Parathyroid adenoma (tissue), 2 donors: ENCODE results near the gene PDE6B.

Source experiments
- H2AFZ ChIP-seq: fragments of 300-600 bp; sonication (generic); one replicate; pipeline ENCODE4 v1.7.0; 2017; ENCODE audit warnings: antibody characterized with exemption, mild to moderate bottlenecking
- H3K27ac ChIP-seq: fragments of 300-600 bp; sonication (generic); one replicate; pipeline ENCODE4 v1.7.0; 2017
- H3K27me3 ChIP-seq: fragments of 300-600 bp; sonication (generic); one replicate; pipeline ENCODE4 v1.7.0; 2017; ENCODE audit warnings: low read length; ENCODE audit not compliant: control insufficient read depth, insufficient read depth
- H3K36me3 ChIP-seq: fragments of 300-600 bp; sonication (generic); one replicate; pipeline ENCODE4 v1.7.0; 2017; ENCODE audit warnings: low read length; ENCODE audit not compliant: control insufficient read depth, insufficient read depth
- H3K4me1 ChIP-seq: fragments of 300-600 bp; sonication (generic); one replicate; pipeline ENCODE4 v1.7.0; 2017; ENCODE audit warnings: control low read depth
- H3K4me2 ChIP-seq: fragments of 300-600 bp; sonication (generic); one replicate; pipeline ENCODE4 v1.7.0; 2017; ENCODE audit warnings: low read length
- H3K4me3 ChIP-seq: fragments of 300-600 bp; sonication (generic); one replicate; pipeline ENCODE4 v1.7.0; 2017; ENCODE audit warnings: low read depth, low read length
- H3K79me2 ChIP-seq: fragments of 300-600 bp; sonication (generic); one replicate; pipeline ENCODE4 v1.7.0; 2017; ENCODE audit warnings: control low read depth
- H3K9ac ChIP-seq: fragments of 300-600 bp; sonication (generic); one replicate; pipeline ENCODE4 v1.7.0; 2017; ENCODE audit warnings: mild to moderate bottlenecking
- H3K9me3 ChIP-seq: fragments of 300-600 bp; sonication (generic); one replicate; pipeline ENCODE4 v1.7.0; 2017; ENCODE audit warnings: low read length; ENCODE audit not compliant: control insufficient read depth
- TF ChIP-seq, protein P1 (sequence below): fragments of 300-600 bp; sonication (generic); IDR thresholded peaks from one replicate; pipeline ENCODE4 v1.7.0; 2017; ENCODE audit warnings: antibody characterized with exemption, mild to moderate bottlenecking
- donor health status: primary hyperparathyroidism.

PDE6B gene

DNA sequence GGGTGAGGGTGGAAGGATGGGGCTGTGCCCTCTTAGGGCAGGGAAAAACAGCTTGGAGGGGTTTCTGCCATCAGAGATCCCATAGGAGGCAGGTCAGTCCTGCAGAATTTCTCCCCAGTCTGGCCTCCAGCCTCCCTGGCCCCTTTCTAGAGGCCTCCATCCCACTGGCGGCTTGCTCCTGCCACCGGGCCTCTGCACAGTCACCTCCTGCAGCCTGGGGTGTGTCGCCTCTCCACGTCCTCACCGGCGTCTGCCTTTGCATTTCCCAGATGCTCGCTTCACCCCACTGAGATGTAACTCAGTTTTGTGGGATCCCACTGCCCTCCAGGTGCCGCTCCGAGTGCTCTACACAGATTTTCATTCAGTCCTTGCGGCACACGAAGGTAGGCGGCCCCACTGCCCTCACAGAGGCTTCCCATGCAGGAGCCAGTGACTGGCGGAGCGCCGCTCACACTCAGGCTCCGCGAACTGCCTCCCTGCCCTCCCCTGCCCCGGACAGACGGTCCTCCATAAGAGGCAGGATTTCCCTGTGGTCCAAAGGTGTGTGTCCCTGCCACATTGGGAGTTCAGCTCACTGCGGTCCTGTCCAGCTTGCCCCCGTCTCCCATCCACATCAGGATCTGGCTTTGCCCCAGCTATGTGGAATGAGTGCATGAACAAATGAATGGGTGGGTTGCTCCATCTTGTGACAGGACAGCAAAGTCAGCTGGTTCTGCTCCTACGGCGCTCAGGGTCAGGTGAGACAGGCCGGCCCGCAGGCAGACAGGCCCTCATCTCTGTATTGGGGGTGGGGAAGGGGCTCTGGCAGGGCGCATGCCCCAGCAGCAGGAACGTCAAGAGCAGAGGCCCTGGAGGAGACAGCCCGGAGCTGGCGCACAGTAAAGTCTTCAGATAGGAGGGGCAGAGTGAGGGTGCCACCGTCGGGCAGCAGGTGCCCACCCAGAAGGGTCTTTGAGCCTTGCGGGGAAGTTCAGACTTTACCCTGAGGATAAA lies 46.6 kb upstream of the PDE6B start:
- Histone ChIP-seq H3K9ac (no peak overlapping the region), H3K27ac (no peak overlapping the region), H3K27me3 (peaks cover 6% of the 10 kb centered on the region), H3K4me3 (no peak overlapping the region), H3K4me1 (no peaks in the 10 kb centered on the region), H3K79me2 (no peaks in the 10 kb centered on the region), H3K36me3 (no peaks in the 10 kb centered on the region), H2AFZ (no peak overlapping the region), H3K4me2 (no peak overlapping the region), H3K9me3 (no peaks in the 10 kb centered on the region)
- TF ChIP-seq, protein P1, sequence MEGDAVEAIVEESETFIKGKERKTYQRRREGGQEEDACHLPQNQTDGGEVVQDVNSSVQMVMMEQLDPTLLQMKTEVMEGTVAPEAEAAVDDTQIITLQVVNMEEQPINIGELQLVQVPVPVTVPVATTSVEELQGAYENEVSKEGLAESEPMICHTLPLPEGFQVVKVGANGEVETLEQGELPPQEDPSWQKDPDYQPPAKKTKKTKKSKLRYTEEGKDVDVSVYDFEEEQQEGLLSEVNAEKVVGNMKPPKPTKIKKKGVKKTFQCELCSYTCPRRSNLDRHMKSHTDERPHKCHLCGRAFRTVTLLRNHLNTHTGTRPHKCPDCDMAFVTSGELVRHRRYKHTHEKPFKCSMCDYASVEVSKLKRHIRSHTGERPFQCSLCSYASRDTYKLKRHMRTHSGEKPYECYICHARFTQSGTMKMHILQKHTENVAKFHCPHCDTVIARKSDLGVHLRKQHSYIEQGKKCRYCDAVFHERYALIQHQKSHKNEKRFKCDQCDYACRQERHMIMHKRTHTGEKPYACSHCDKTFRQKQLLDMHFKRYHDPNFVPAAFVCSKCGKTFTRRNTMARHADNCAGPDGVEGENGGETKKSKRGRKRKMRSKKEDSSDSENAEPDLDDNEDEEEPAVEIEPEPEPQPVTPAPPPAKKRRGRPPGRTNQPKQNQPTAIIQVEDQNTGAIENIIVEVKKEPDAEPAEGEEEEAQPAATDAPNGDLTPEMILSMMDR = no peak

DNA sequence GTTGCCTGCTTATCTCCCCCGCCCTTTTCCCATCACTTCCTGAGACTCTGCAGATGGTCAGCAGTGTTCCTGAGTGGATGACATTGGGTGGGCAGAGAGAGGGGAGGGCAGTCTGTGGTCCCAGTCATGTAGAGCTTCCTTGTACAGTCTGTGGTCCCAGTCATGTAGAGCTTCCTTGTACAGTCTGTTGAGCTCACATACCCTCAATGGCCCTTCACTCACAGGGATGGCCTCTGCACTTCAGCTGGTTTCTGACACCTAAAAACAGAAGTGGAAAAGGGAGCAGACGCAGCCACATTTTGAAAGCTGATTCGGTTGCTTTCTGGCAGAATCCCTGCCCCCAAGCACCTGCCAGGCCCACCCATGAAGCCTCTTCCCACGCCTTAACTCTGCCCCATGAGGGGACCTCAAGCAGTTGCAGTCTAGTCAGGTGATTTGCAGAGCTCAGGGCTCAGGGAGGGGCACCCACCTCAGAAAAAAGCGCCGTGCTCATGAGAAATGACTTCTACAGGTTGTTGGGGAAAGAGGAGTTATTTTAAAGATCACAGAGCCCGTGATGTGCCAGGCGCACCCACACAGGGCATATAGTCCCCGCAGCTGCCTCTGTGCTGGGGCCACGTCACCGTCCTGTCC lies 45.7 kb upstream of the PDE6B start:
- TF ChIP-seq, protein P1 = no peak
- Histone ChIP-seq H3K9ac (no peak overlapping the region), H3K27me3 (peaks cover 5% of the 10 kb centered on the region), H3K9me3 (no peaks in the 10 kb centered on the region), H2AFZ (no peak overlapping the region), H3K4me1 (no peaks in the 10 kb centered on the region), H3K27ac (no peak overlapping the region), H3K36me3 (no peaks in the 10 kb centered on the region), H3K4me2 (no peak overlapping the region), H3K79me2 (no peaks in the 10 kb centered on the region), H3K4me3 (no peak overlapping the region)

DNA sequence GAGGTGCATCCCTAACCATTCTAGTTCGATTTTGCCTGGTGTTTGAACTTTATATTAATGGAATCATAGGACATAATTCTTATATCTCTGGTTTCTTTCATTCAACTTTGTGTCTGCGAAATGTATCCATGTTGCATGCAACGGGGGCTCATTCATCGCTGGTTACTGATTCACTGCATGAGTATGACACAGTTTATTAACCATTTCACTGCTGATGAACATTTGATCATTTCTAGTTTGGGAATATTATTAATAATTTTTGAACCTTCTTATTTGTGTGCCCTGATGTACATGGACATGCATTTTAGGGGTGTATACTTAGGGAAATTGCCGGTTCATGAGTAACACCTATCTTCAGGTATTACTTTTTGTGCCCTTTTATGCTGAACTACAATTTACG lies 44.2 kb upstream of the PDE6B start:
- H3K9me3 ChIP-seq = no peaks in the 10 kb centered on the region
- no peak overlapping the region for H3K27ac ChIP-seq
- H3K79me2 ChIP-seq = no peaks in the 10 kb centered on the region
- no peak overlapping the region for H3K9ac ChIP-seq
- no peaks in the 10 kb centered on the region for H3K36me3 ChIP-seq
- no peak overlapping the region for H3K4me3 ChIP-seq
- no peak overlapping the region for H3K4me2 ChIP-seq
- H3K4me1 ChIP-seq = no peaks in the 10 kb centered on the region
- H3K27me3 ChIP-seq = peaks cover 3% of the 10 kb centered on the region
- TF ChIP-seq, protein P1 = no peak
- no peak overlapping the region for H2AFZ ChIP-seq

DNA sequence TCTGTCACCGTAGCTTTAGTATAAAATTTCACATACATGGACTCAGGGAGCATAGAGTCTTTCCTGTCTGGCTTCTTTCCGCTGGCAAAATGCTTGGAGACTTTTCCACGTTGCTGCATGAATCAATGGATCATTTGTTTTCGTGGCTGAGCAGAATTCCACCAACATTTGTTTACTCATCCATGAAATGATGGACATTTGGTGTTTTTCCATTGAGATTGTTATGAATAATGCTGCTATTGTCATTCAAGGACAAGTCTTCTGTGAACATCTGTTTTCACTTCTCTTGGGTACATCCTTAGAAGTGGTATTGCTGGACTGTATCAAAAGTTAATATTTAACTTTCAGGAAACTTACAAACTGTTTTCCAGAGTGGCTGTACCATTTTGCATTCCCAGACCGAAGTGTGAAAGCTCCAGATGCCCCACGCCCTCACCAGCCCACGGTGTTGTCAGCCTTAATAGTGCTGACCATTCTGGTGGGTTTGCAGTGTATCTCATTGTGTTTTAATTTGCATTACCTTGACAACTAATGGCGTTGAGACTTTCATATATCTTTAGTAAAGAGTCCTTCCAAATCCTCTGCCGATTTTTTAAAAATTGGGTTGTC lies 43.5 kb upstream of the PDE6B start:
- Histone ChIP-seq H3K27me3 (no peaks in the 10 kb centered on the region), H3K79me2 (no peaks in the 10 kb centered on the region), H3K4me3 (no peak overlapping the region), H3K4me2 (no peak overlapping the region), H3K9ac (no peak overlapping the region), H3K4me1 (no peaks in the 10 kb centered on the region), H3K36me3 (no peaks in the 10 kb centered on the region), H3K27ac (no peak overlapping the region), H3K9me3 (no peaks in the 10 kb centered on the region), H2AFZ (no peak overlapping the region)
- TF ChIP-seq, protein P1 = no peak
